CD14-positive monocyte (primary cell): ENCODE results near the gene NDFIP2. TPM values are rescaled to one million over a fixed set of nuclear protein-coding genes. Genes with fewer than 3 reads are reported as not detected.

Experiments used
- DNase-seq, 3 donors: peaks; one replicate each; pipeline ENCODE4 v3.0.0-alpha.2; 2011 to 2022
- H2AFZ ChIP-seq: 2 replicates; pipeline ENCODE4 v1.6.0; 2012; ENCODE audit warnings: mild to moderate bottlenecking, low read depth, low read length, inconsistent platforms; ENCODE audit not compliant: insufficient read depth, poor library complexity, severe bottlenecking
- H3K27ac ChIP-seq, 2 donors: 1 replicate in 1 of 2; 2 replicates in 1 of 2; pipeline ENCODE4 v1.5.1; 2012 to 2013; ENCODE audit warnings: low read length in 2 of 2, control low read depth in 1 of 2, inconsistent platforms in 1 of 2, low read depth in 1 of 2, mild to moderate bottlenecking in 1 of 2
- H3K27me3 ChIP-seq, 2 donors: one replicate each; pipeline versions ENCODE4 v1.6.0 to v1.6.1; 2011 to 2013; ENCODE audit warnings: low read length in 2 of 2; ENCODE audit not compliant: control insufficient read depth in 2 of 2, insufficient read depth in 2 of 2
- H3K36me3 ChIP-seq, 2 donors: replicated peaks in 1 of 2; 1 replicate in 1 of 2; 2 replicates in 1 of 2; pipeline versions ENCODE4 v1.5.1 to v1.6.1; 2012 to 2013; ENCODE audit warnings: low read length in 2 of 2, control low read depth in 1 of 2, inconsistent platforms in 1 of 2, mild to moderate bottlenecking in 1 of 2; ENCODE audit not compliant: insufficient read depth in 2 of 2, control insufficient read depth in 1 of 2
- H3K4me1 ChIP-seq, 2 donors: 1 replicate in 1 of 2; 2 replicates in 1 of 2; pipeline versions ENCODE4 v1.5.1 to v1.6.1; 2012 to 2013; ENCODE audit warnings: low read length in 2 of 2, control low read depth in 1 of 2, inconsistent platforms in 1 of 2, mild to moderate bottlenecking in 1 of 2, moderate library complexity in 1 of 2; ENCODE audit not compliant: insufficient read depth in 2 of 2, control insufficient read depth in 1 of 2
- H3K4me2 ChIP-seq: replicated peaks from 2 replicates; pipeline ENCODE3; 2012; ENCODE audit warnings: low read length, moderate library complexity, mild to moderate bottlenecking; ENCODE audit not compliant: poor library complexity, severe bottlenecking; ENCODE audit errors: extremely low read depth
- H3K4me3 ChIP-seq, 3 experiments: fragments of 200-600 bp in 1 of 3; sonication (generic) in 1 of 3; replicated peaks in 1 of 3; 1 replicate in 2 of 3; 2 replicates in 1 of 3; pipeline ENCODE4 v1.5.1; 2011 to 2013; ENCODE audit warnings: low read length in 3 of 3, mild to moderate bottlenecking in 3 of 3, control low read depth in 2 of 3, low read depth in 2 of 3, inconsistent platforms in 1 of 3, moderate library complexity in 1 of 3
- H3K79me2 ChIP-seq: 2 replicates; pipeline ENCODE4 v1.6.0; 2012; ENCODE audit warnings: mild to moderate bottlenecking, control low read depth, inconsistent platforms, low read length, moderate library complexity; ENCODE audit not compliant: insufficient read depth
- H3K9ac ChIP-seq: 2 replicates; pipeline ENCODE4 v1.6.0; 2017; ENCODE audit warnings: low read length, mild to moderate bottlenecking; ENCODE audit not compliant: insufficient read depth, poor library complexity, severe bottlenecking
- H3K9me3 ChIP-seq, 2 donors: replicated peaks in 1 of 2; 1 replicate in 1 of 2; 2 replicates in 1 of 2; pipeline versions ENCODE4 v1.5.1 to v1.6.1; 2012 to 2013; ENCODE audit warnings: low read length in 2 of 2, control low read depth in 1 of 2; ENCODE audit not compliant: control insufficient read depth in 1 of 2, insufficient read depth in 1 of 2
- H4K20me1 ChIP-seq: 2 replicates; pipeline ENCODE4 v1.6.0; 2012; ENCODE audit warnings: mild to moderate bottlenecking, low read length, control low read depth, moderate library complexity; ENCODE audit not compliant: insufficient read depth
- H3K27ac Mint-ChIP-seq, 7 donors: one replicate each; pipeline ENCODE4 v1.8.0; 2020; ENCODE audit warnings: mild to moderate bottlenecking in 7 of 7, mixed read lengths in 7 of 7, moderate library complexity in 6 of 7, inconsistent platforms in 2 of 7
- H3K27me3 Mint-ChIP-seq, 3 donors: one replicate each; pipeline ENCODE4 v1.8.0; 2021 to 2022; ENCODE audit warnings: low read depth in 3 of 3, mild to moderate bottlenecking in 3 of 3, mixed read lengths in 3 of 3, moderate library complexity in 3 of 3, inconsistent platforms in 1 of 3
- H3K36me3 Mint-ChIP-seq, 2 donors: one replicate each; pipeline ENCODE4 v1.8.0; 2020; ENCODE audit warnings: mixed read lengths in 2 of 2, inconsistent platforms in 1 of 2, mild to moderate bottlenecking in 1 of 2
- H3K4me1 Mint-ChIP-seq: one replicate; pipeline ENCODE4 v1.8.0; 2020; ENCODE audit warnings: mild to moderate bottlenecking, mixed read lengths
- H3K4me3 Mint-ChIP-seq, 2 donors: one replicate each; pipeline ENCODE4 v1.8.0; 2020; ENCODE audit warnings: mild to moderate bottlenecking in 2 of 2, mixed read lengths in 2 of 2, moderate library complexity in 1 of 2
- H3K9me3 Mint-ChIP-seq, 7 donors: one replicate each; pipeline ENCODE4 v1.8.0; 2020 to 2022; ENCODE audit warnings: mixed read lengths in 7 of 7, mild to moderate bottlenecking in 6 of 7, moderate library complexity in 6 of 7, inconsistent platforms in 2 of 7
- CTCF ChIP-seq: fragments of 200-600 bp; IDR thresholded peaks from one replicate; pipeline ENCODE4 v1.8.0; 2022; ENCODE audit warnings: antibody characterized with exemption, mild to moderate bottlenecking
- WGBS: methylation state at CpG from one replicate; pipeline ENCODE4 v1.1.5; 2013; ENCODE audit warnings: missing lambda C conversion rate; ENCODE audit not compliant: insufficient coverage; 5-methylcytosine and 5-hydroxymethylcytosine counted together
- intact Hi-C, 2 donors: fragments of 100-400 bp; cut with micrococcal nuclease; formaldehyde crosslinking; loops; one replicate each; pipeline versions ENCODE4 v1.15.0 to v1.15.1; 2023
- polyA plus RNA-seq, 3 donors: library from polyadenylated mRNA; depleted of rRNA in 1 of 3; unstranded in 2 of 3; stranded (reverse) in 1 of 3; fragments of 300-500 nt in 2 of 3; fragments of >200 nt in 1 of 3; fragmentation: Illumina TruSeq in 2 of 3; gene quantifications; 1 replicate in 2 of 3; 2 replicates in 1 of 3; pipeline ENCODE4 v1.2.3, GENCODE V29; 2012 to 2021

Gene NDFIP2
- polyA plus RNA-seq, 3 donors: not detected

- Histone ChIP-seq H3K9me3 (no peaks in the 10 kb centered on the region), H2AFZ (no peak overlapping the region), H3K4me3 (no peak overlapping the region), H3K9ac (no peak overlapping the region), H4K20me1 (no peaks in the 10 kb centered on the region), H3K4me1 (no peaks in the 10 kb centered on the region), H3K27me3 (peaks cover 10 to 40% of the 10 kb centered on the region in 2 donors), H3K4me2 (no peak overlapping the region), H3K79me2 (no peaks in the 10 kb centered on the region), H3K36me3 (no peaks in the 10 kb centered on the region), H3K27ac (no peak overlapping the region)
- WGBS: no CpG with 5 or more reads among the region's 2 CpGs
- DNase-seq: no peak
- no peaks in the 10 kb centered on the region for H3K36me3 Mint-ChIP-seq
- no peak overlapping the region for H3K27ac Mint-ChIP-seq
- peaks cover 0 to 2% (median 0%) of the 10 kb centered on the region in 7 donors for H3K9me3 Mint-ChIP-seq
- H3K4me1 Mint-ChIP-seq: no peaks in the 10 kb centered on the region
- intact Hi-C loops: no loop called here
- no peak overlapping the region for H3K4me3 Mint-ChIP-seq
- no peak for TF ChIP-seq CTCF
- H3K27me3 Mint-ChIP-seq: peaks cover 24 to 35% (median 27%) of the 10 kb centered on the region in 3 donors
Observed at GRCh38 chr13:79492918-79493594, 12.1 kb downstream of the NDFIP2 start.

- Histone ChIP-seq H3K27me3 (peaks cover 6 to 36% of the 10 kb centered on the region in 2 donors), H3K79me2 (no peaks in the 10 kb centered on the region), H3K27ac (no peak overlapping the region), H4K20me1 (no peaks in the 10 kb centered on the region), H3K4me2 (no peak overlapping the region), H3K4me3 (no peak overlapping the region), H3K9me3 (no peaks in the 10 kb centered on the region), H3K9ac (no peak overlapping the region), H3K36me3 (no peaks in the 10 kb centered on the region), H2AFZ (no peak overlapping the region), H3K4me1 (no peaks in the 10 kb centered on the region)
- H3K9me3 Mint-ChIP-seq: peaks cover 0 to 2% (median 0%) of the 10 kb centered on the region in 7 donors
- no peak for DNase-seq
- no peak overlapping the region for H3K4me3 Mint-ChIP-seq
- intact Hi-C loops: no loop called here
- H3K27me3 Mint-ChIP-seq: peaks cover 20 to 31% (median 30%) of the 10 kb centered on the region in 3 donors
- H3K4me1 Mint-ChIP-seq: no peaks in the 10 kb centered on the region
- no peak for TF ChIP-seq CTCF
- no peak overlapping the region for H3K27ac Mint-ChIP-seq
- WGBS: no CpG with 5 or more reads among the region's 1 CpG
- H3K36me3 Mint-ChIP-seq: no peaks in the 10 kb centered on the region
Observed at GRCh38 chr13:79496188-79496587, 15.2 kb downstream of the NDFIP2 start.
